Mucosa of descending colon (tissue), 3 donors: ENCODE data around the gene VMAC. TPM values are rescaled to one million over a fixed set of nuclear protein-coding genes. Genes with fewer than 3 reads are reported as not detected.
A peak's percentile ranks its signal among the peaks of the same experiment; 100 is the strongest.

ENCODE experiments used
- ATAC-seq: fragments of 200-7000 bp; cut with Tn5 transposase; one replicate; pipeline ENCODE4 v1.9.1; 2020; ENCODE audit warnings: mild to moderate bottlenecking, moderate library complexity
- DNase-seq, 3 donors: peaks; one replicate each; pipeline ENCODE4 v3.0.0-alpha.2; 2020
- H3K36me3 ChIP-seq: fragments of 200-600 bp; one replicate; pipeline ENCODE4 v1.8.0; 2021; ENCODE audit warnings: low read depth, mild to moderate bottlenecking
- H3K4me1 ChIP-seq: fragments of 200-600 bp; one replicate; pipeline ENCODE4 v1.8.0; 2021; ENCODE audit warnings: low read depth, mild to moderate bottlenecking
- H3K4me3 ChIP-seq: fragments of 200-600 bp; one replicate; pipeline ENCODE4 v1.8.0; 2021; ENCODE audit warnings: mild to moderate bottlenecking
- H3K9me3 ChIP-seq: fragments of 200-600 bp; one replicate; pipeline ENCODE4 v1.8.0; 2021; ENCODE audit warnings: mild to moderate bottlenecking
- intact Hi-C, 2 donors: fragments of 100-400 bp; cut with DNase I in 1 of 2; cut with micrococcal nuclease in 1 of 2; formaldehyde crosslinking; loops; one replicate each; pipeline versions ENCODE4 v1.11.0 to v1.11.1; 2022; cut with DNase I, micrococcal nuclease
- total RNA-seq, 3 donors: library from RNA; stranded (reverse); fragmentation: NEBNext Ultra II Directional in 2 of 3; extraction: Animal tissue kit (Norgen Biotek cat#: 25700) in 2 of 3; gene quantifications; one replicate each; pipeline versions ENCODE4 v1.2.1 to v1.2.4, GENCODE V29; 2021 to 2023
- TF ChIP-seq, protein P1 (sequence below): fragments of 200-600 bp; IDR thresholded peaks from one replicate; pipeline ENCODE4 v1.8.0; 2022; ENCODE audit warnings: antibody characterized with exemption, mild to moderate bottlenecking
- donor health status: DM: no; HTN: no; CAD: no; lungs with moderate emphysema.
- donor health status: DM: no; HTN: no; CAD: no.
- donor health status: DM: no; HTN: yes; CAD: no.

Gene VMAC
- total RNA-seq, 3 donors from 2014 or later, result 5.6 to 10.0 (median 8.3) TPM

DNA sequence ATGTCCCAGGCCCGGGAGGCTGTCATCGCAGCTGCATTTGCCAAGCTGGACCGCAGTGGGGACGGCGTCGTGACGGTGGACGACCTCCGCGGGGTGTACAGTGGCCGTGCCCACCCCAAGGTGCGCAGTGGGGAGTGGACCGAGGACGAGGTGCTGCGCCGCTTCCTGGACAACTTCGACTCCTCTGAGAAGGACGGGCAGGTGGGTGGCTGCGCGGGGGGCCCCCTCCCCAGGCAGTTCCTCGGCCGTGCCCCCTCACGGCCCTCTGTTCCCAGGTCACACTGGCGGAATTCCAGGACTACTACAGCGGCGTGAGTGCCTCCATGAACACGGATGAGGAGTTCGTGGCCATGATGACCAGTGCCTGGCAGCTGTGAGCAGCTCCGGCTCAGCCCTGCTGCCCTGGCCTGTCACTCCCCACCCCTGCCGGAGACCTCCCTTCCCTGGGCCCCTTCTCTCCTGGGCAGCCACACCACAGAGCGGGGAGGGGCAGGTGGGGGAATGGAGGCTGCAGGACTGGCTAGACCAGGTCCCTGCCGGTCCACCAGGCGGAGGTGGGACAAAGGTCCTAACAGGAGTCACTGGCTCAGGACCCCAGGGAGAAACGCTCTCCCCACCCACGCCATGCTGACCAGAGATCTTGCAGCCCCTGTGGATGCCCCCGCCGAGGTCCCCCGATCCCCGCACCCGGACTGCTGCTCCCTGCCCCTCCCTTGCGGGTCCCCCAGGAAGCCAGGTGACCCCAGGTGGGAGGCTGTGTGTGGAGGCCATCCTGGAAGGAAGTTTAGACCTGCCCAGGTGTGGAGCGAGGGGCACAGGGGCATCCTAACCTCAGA, 10.5 kb downstream of the VMAC start:
- TF ChIP-seq, protein P1, sequence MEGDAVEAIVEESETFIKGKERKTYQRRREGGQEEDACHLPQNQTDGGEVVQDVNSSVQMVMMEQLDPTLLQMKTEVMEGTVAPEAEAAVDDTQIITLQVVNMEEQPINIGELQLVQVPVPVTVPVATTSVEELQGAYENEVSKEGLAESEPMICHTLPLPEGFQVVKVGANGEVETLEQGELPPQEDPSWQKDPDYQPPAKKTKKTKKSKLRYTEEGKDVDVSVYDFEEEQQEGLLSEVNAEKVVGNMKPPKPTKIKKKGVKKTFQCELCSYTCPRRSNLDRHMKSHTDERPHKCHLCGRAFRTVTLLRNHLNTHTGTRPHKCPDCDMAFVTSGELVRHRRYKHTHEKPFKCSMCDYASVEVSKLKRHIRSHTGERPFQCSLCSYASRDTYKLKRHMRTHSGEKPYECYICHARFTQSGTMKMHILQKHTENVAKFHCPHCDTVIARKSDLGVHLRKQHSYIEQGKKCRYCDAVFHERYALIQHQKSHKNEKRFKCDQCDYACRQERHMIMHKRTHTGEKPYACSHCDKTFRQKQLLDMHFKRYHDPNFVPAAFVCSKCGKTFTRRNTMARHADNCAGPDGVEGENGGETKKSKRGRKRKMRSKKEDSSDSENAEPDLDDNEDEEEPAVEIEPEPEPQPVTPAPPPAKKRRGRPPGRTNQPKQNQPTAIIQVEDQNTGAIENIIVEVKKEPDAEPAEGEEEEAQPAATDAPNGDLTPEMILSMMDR, result no peak
- Histone ChIP-seq H3K4me3 (no peak overlapping the region), H3K36me3 (no peaks in the 10 kb centered on the region), H3K4me1 (peaks cover 14% of the 10 kb centered on the region), H3K9me3 (no peaks in the 10 kb centered on the region)
- ATAC-seq, result peak; percentile 60
- peak in 2 of 3 donors; percentile 62 to 68 for DNase-seq
- intact Hi-C loops, result no loop called here

DNA sequence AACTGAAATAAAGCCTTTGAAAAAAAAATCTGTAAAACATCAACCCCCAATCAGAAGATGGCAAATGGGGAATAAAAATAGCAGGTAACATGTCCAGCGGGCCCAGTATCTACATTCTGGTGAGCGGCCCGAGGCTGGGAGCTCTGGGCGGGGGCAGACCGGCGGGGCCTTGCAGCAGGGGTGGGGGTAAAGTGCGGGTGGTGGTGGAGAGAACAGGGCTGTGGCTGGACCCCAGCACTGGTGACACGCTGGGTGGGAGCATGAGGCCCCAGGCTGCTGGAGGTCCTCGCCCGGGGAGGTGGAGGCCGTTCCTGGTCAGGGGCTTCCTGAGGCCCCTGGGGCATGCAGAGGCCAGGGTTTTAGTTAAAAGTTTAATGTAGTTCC, 11.1 kb downstream of the VMAC start:
- peaks cover 14% of the 10 kb centered on the region for H3K4me1 ChIP-seq
- TF ChIP-seq, protein P1, result no peak
- H3K9me3 ChIP-seq, result no peaks in the 10 kb centered on the region
- DNase-seq (no peak), ATAC-seq (no peak)
- no peak overlapping the region for H3K4me3 ChIP-seq
- H3K36me3 ChIP-seq, result no peaks in the 10 kb centered on the region
- intact Hi-C loops, result no loop called here

DNA sequence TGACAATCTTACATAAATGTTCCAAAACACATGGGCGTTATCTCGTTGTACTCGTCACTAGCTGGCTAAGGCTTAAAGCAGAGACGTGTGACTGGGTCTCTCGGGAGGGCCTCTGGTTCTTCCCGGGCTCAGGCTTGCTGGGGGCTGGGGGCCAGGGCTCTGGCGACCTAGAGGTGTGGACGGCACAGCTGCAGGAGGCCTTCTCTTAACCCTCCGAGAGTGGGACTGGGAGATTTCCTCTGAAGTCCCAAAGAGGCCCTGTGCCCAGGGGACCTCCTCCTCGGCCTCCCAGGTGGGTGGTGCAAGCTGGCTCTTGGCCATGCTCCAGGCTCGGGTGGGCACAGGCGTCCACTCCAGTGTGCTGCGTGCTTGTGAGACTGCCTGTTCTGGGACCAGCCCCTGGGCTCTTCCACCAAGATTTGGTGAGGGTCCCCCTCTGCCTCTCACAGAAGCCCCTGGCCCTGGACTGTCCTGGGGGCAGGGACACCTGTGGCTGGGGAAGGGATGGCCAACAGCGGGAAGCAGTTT, 11.6 kb downstream of the VMAC start:
- ATAC-seq, result no peak
- H3K36me3 ChIP-seq, result no peaks in the 10 kb centered on the region

DNA sequence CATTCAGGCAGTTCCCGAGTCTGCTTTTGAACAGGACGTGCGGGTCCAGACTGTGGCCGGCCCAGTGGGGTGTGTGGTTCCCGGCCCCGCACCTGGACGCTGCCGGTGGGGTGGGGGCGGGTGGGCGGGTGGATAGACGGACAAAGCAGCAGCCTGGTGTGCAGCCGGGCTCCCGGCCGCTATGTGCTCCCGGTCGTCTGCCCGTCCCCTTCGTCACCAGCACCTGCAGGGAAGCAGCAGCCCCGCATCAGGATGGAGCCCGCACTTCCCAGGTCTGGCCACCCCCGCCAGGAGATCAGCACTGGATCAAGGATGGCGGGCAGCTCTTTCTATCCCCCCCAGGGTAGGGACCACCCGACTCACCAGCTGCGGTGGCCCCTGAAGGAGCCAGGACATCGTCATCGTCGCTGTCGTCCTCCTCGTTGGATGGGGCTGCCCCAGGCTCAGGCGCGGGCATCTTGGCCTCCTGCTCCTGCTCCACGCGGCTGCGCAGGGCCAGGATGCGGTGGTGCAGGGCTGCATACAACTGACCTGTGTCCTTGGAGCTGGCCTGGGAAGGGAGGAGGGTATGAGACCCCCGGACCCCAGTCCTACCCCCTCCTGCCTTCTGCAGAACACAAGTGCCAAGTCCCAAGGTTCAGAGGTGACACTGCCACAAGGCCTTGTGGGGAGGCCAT, 12.9 kb downstream of the VMAC start:
- DNase-seq, result no peak
- intact Hi-C loops, result no loop called here
- no peak overlapping the region for H3K4me3 ChIP-seq

More for the DNA sequence above, 11.6 kb downstream of the VMAC start:
- intact Hi-C loops, result no loop called here
- TF ChIP-seq, protein P1, result no peak
- Histone ChIP-seq H3K9me3 (no peaks in the 10 kb centered on the region), H3K4me3 (no peak overlapping the region), H3K4me1 (peaks cover 14% of the 10 kb centered on the region)
- DNase-seq, result no peak

DNA sequence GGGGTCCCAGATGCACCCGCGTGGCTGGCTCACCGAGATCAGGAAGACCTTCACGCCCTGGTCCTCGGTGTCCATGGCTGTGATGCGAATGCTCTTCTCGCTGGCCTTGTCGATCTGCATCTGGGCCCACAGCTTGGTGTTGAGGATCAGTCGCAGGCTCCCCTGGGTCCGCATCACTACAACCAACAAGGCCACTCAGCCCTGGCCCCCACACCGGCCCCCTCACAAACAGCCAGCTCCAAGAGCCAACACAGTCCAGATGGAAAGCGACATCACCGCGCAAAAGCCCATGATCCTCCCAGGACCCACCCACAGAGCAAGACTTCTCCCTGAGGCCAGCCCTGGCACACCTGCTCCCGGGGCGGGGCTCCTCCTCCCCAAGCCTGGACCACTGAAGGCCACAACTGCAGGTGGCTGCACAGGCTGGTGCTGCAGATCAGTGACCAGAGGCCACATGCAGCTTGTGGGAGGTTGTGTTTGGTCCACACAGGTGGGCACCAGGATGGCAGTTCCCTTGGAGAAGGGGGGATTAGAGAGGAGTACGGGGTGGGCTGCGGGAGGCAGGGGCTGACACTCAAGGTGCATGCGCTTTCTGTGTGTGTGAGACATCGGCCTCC, 13.9 kb downstream of the VMAC start:
- H3K36me3 ChIP-seq, result peaks cover 7% of the 10 kb centered on the region
- no peaks in the 10 kb centered on the region for H3K9me3 ChIP-seq
- intact Hi-C loops, result no loop called here
- DNase-seq (no peak), ATAC-seq (no peak)
- TF ChIP-seq, protein P1, result no peak
- no peak overlapping the region for H3K4me3 ChIP-seq
- H3K4me1 ChIP-seq, result peaks cover 14% of the 10 kb centered on the region

More for the DNA sequence above, 12.9 kb downstream of the VMAC start:
- Histone ChIP-seq H3K9me3 (no peaks in the 10 kb centered on the region), H3K4me1 (peaks cover 14% of the 10 kb centered on the region), H3K36me3 (peaks cover 4% of the 10 kb centered on the region)
- TF ChIP-seq, protein P1, result no peak
- no peak for ATAC-seq
